Endothelial cell of umbilical vein (primary cell): ENCODE data around the gene RPF1. TPM values are rescaled to one million over a fixed set of nuclear protein-coding genes. Genes with fewer than 3 reads are reported as not detected.
A peak's percentile ranks its signal among the peaks of the same experiment; 100 is the strongest.

Experiments used
- BruUV-seq: library from RNA; stranded (reverse); fragments of 400-500 nt; replicated peaks from 2 replicates; lab custom pipeline; 2021; lab: Mats Ljungman, UMichigan
- CTCF ChIA-PET: fragments of 300-600, 350-600 bp; sonication (Branson Sonifier 250); formaldehyde crosslinking; loops from one replicate; lab custom pipeline; 2021; ENCODE audit warnings: antibody characterized with exemption, inconsistent platforms; lab: Charles Lee
- POLR2A ChIA-PET: fragments of 300-600, 350-600 bp; sonication (Branson Sonifier 250); formaldehyde crosslinking; loops from one replicate; lab custom pipeline; 2021; ENCODE audit warnings: antibody characterized with exemption, inconsistent platforms; lab: Charles Lee
- DNase-seq: peaks from one replicate; pipeline ENCODE4 v3.0.0-alpha.2; 2011; ENCODE audit warnings: low read depth, low spot score
- FAIRE-seq: peaks from 2 replicates; lab custom pipeline; 2011; peaks lifted over from hg19 to GRCh38; lab: Jason Lieb, UNC
- H2AFZ ChIP-seq: 2 replicates; pipeline ENCODE4 v1.6.0; 2012; ENCODE audit warnings: low read depth, low read length, control low read depth, inconsistent platforms
- H3K27ac ChIP-seq: 2 replicates; pipeline ENCODE4 v1.5.1; 2011; ENCODE audit warnings: low read depth, mild to moderate bottlenecking, control low read depth, low read length, moderate library complexity; ENCODE audit not compliant: insufficient read depth
- H3K27me3 ChIP-seq, 2 experiments: 2 replicates each; pipeline versions ENCODE4 v1.6.0 to v1.6.1; 2011; ENCODE audit warnings: low read length in 2 of 2, mixed read lengths in 1 of 2; ENCODE audit not compliant: control insufficient read depth in 2 of 2, insufficient read depth in 2 of 2
- H3K36me3 ChIP-seq, 2 experiments: 2 replicates in 1 of 2; 3 replicates in 1 of 2; pipeline ENCODE4 v1.5.1; 2011; ENCODE audit warnings: low read length in 2 of 2, mild to moderate bottlenecking in 1 of 2, moderate library complexity in 1 of 2; ENCODE audit not compliant: control insufficient read depth in 2 of 2, insufficient read depth in 2 of 2; ENCODE audit errors: extremely low read depth in 1 of 2
- H3K4me1 ChIP-seq: 3 replicates; pipeline ENCODE4 v1.5.1; 2011; ENCODE audit warnings: mild to moderate bottlenecking, low read length; ENCODE audit not compliant: control insufficient read depth, insufficient read depth; ENCODE audit errors: extremely low read depth
- H3K4me2 ChIP-seq: 2 replicates; pipeline ENCODE4 v1.6.1; 2011; ENCODE audit warnings: low read length, control low read depth, mixed read lengths; ENCODE audit not compliant: insufficient read depth
- H3K4me3 ChIP-seq, 3 experiments: fragments of 200-600 bp in 1 of 3; sonication (generic), shearing (Covaris generic) in 1 of 3; replicated peaks in 1 of 3; 2 replicates each; pipeline ENCODE4 v1.5.1; 2011 to 2016; ENCODE audit warnings: control low read depth in 3 of 3, low read length in 3 of 3, mild to moderate bottlenecking in 2 of 3, inconsistent platforms in 1 of 3, low read depth in 1 of 3, moderate library complexity in 1 of 3; ENCODE audit not compliant: insufficient read depth in 1 of 3
- H3K79me2 ChIP-seq: 2 replicates; pipeline ENCODE4 v1.6.0; 2012; ENCODE audit warnings: low read length, inconsistent platforms; ENCODE audit not compliant: control insufficient read depth, insufficient read depth
- H3K9ac ChIP-seq: replicated peaks from 2 replicates; pipeline ENCODE3; 2011; ENCODE audit warnings: low read length, control low read depth; ENCODE audit not compliant: insufficient read depth; ENCODE audit errors: extremely low read depth
- H3K9me1 ChIP-seq: replicated peaks from 3 replicates; pipeline ENCODE4 v1.6.0; 2011; ENCODE audit warnings: mild to moderate bottlenecking, low read length; ENCODE audit not compliant: control insufficient read depth, insufficient read depth; ENCODE audit errors: extremely low read depth
- H3K9me3 ChIP-seq: replicated peaks from 2 replicates; pipeline ENCODE4 v1.5.1; 2012; ENCODE audit warnings: low read length, inconsistent platforms; ENCODE audit not compliant: control insufficient read depth, insufficient read depth
- H4K20me1 ChIP-seq: replicated peaks from 2 replicates; pipeline ENCODE3; 2011; ENCODE audit warnings: mild to moderate bottlenecking, low read length; ENCODE audit not compliant: control insufficient read depth, insufficient read depth; ENCODE audit errors: extremely low read depth
- CTCF ChIP-seq, 2 donors: IDR thresholded peaks; 1 replicate in 1 of 2; 2 replicates in 1 of 2; pipeline ENCODE4 v1.5.1; 2011; ENCODE audit warnings: low read length in 2 of 2, mild to moderate bottlenecking in 2 of 2, moderate library complexity in 2 of 2, control low read depth in 1 of 2, inconsistent platforms in 1 of 2, low read depth in 1 of 2; ENCODE audit not compliant: insufficient read depth in 1 of 2; ENCODE audit errors: extremely low read depth in 1 of 2
- EZH2 ChIP-seq: IDR thresholded peaks from 2 replicates; pipeline ENCODE4 v1.6.1; 2012; ENCODE audit warnings: borderline replicate concordance, low read depth, mild to moderate bottlenecking, moderate library complexity, low read length, inconsistent platforms; ENCODE audit not compliant: severe bottlenecking
- FOS ChIP-seq: IDR thresholded peaks from 2 replicates; pipeline ENCODE4 v1.6.1; 2011; ENCODE audit warnings: mild to moderate bottlenecking, low read length, moderate library complexity, borderline replicate concordance; ENCODE audit not compliant: insufficient read depth
- GATA2 ChIP-seq: IDR thresholded peaks from 2 replicates; pipeline ENCODE4 v1.7.0; 2011; ENCODE audit warnings: low read depth, mild to moderate bottlenecking, moderate library complexity, mixed read lengths, low read length; ENCODE audit not compliant: insufficient read length, insufficient read depth
- JUN ChIP-seq: IDR thresholded peaks from 2 replicates; pipeline ENCODE4 v1.6.1; 2011; ENCODE audit warnings: borderline replicate concordance, low read depth; ENCODE audit not compliant: insufficient read length, insufficient read depth
- MAX ChIP-seq: IDR thresholded peaks from 2 replicates; pipeline ENCODE4 v1.6.1; 2011; ENCODE audit not compliant: insufficient read depth, insufficient read length
- MYC ChIP-seq: IDR thresholded peaks from one replicate; pipeline ENCODE4 v1.6.1; 2011; ENCODE audit warnings: mild to moderate bottlenecking, low read depth, low read length
- POLR2A ChIP-seq: IDR thresholded peaks from 2 replicates; pipeline ENCODE4 v1.6.1; 2012; ENCODE audit warnings: low read depth, mild to moderate bottlenecking, control low read depth, low read length
- POLR2AphosphoS5 ChIP-seq: IDR thresholded peaks from 2 replicates; pipeline ENCODE4 v1.6.1; 2012; ENCODE audit warnings: low read depth, mild to moderate bottlenecking, control low read depth, low read length, moderate library complexity; ENCODE audit not compliant: insufficient read depth
- dilution Hi-C: fragments of 300-500 bp; cut with MboI; formaldehyde crosslinking; loops from one replicate; pipeline ENCODE4 v1.15.0; 2019; ENCODE audit warnings: low sequenced_read_pairs; ENCODE audit not compliant: extremely low pct_ligation_motif_present
- intact Hi-C: fragments of 100-400 bp; cut with micrococcal nuclease; formaldehyde crosslinking; loops from one replicate; pipeline ENCODE4 v1.10.0; 2022
- polyA plus RNA-seq, 4 experiments: library from polyadenylated mRNA; depleted of rRNA in 3 of 4; stranded (reverse) in 3 of 4; unstranded in 1 of 4; fragments of >200 nt; gene quantifications; 2 replicates each; pipeline versions ENCODE4 v1.2.1 to v1.2.3, GENCODE V29; 2011 to 2012; ENCODE audit warnings: missing spikeins in 1 of 4
- total RNA-seq: library from RNA; stranded (reverse); gene quantifications from 2 replicates; pipeline ENCODE4 v1.2.3, GENCODE V29; 2021

Gene RPF1
- total and polyA plus RNA-seq, 2 donors (not counting 3 experiments of a cell fraction or from before 2014, with no cell fraction given), result 15.3 to 32.6 TPM

- H3K27ac ChIP-seq, result no peak overlapping the region
- peaks cover 0 to 13% of the 10 kb centered on the region in 2 experiments for H3K36me3 ChIP-seq
- H3K4me1 ChIP-seq, result peaks cover 25% of the 10 kb centered on the region
- dilution Hi-C loops, result no loop called here
- no peak for TF ChIP-seq FOS
- no peak for TF ChIP-seq MYC
- TF ChIP-seq EZH2, result no peak
- TF ChIP-seq GATA2, result no peak
- no peak for TF ChIP-seq JUN
- TF ChIP-seq POLR2AphosphoS5, result no peak
- no peak for TF ChIP-seq CTCF (IDR thresholded peaks at IDR 0.05; ENCODE audit: extremely low read depth in 1 of 2, insufficient read depth in 1 of 2, low read depth in 1 of 2, low read length in 2 of 2)
- no peak for TF ChIP-seq POLR2A
- no peak for TF ChIP-seq MAX
- H3K4me3 ChIP-seq, result no peak overlapping the region
- H3K9me3 ChIP-seq, result no peaks in the 10 kb centered on the region
- H2AFZ ChIP-seq, result no peak overlapping the region
- H3K79me2 ChIP-seq, result peaks cover 66% of the 10 kb centered on the region
- ChIA-PET POLR2A (interaction anchor here (1.5 kb wide), 1 partner anchor 71 kb away, joined by 4 read pairs; the partner anchor contains the start of gene CTBS), CTCF (interaction anchor here (0.9 to 4.4 kb wide), 4 partner anchors 12 to 269 kb away, joined by 3 to 37 read pairs (median 5); no protein-coding TSS in a partner anchor)
- no peak for DNase-seq
- intact Hi-C loops, result loop anchor here (10.0 kb wide), 1 partner anchor 772 kb away; the partner anchor contains the start of gene BCL10
- H3K4me2 ChIP-seq, result peak overlapping the region; percentile 100
- no peak overlapping the region for H3K9ac ChIP-seq
- BruUV-seq, result no TSS peak
- H3K27me3 ChIP-seq, result no peaks in the 10 kb centered on the region
- FAIRE-seq, result no peak
- H3K9me1 ChIP-seq, result no peaks in the 10 kb centered on the region
- peaks cover 3% of the 10 kb centered on the region for H4K20me1 ChIP-seq
These were observed 23.9 kb downstream of the RPF1 start for GRCh38 chr1:84502927-84503326.
